ENCODE measurements around the gene TNIK. TPM values are rescaled to one million over a fixed set of nuclear protein-coding genes. Genes with fewer than 3 reads are reported as not detected.

Gene TNIK
- total RNA-seq, 1 experiment from 2014 or later: 0.69 TPM

DNA sequence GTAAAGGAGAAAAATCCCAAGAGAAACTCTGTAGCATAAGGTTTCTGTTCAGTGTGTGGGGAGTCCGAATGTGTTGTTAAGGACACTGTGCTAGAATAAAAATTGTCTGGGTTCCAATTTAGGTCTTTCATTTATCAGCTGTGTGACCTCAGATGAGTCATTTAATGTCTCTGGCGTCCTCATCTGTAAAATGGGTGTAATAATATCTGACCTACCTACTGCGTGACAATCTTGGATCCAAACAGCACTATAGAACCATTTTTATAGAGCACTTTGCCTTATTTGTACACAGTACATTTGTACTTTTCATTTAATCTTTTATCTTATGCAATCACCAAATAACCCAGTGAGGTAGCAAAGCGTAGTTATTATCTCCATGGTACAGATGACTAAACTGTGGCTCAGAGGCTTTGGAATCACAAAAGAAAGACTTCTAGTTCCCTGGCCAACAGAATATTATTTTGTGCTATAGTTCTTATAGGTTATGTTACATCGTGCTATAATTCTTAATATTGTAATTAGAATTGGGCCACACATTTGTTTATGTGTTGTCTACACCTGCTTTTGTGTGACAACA, 46.6 kb upstream of the TNIK start:
- TF ChIP-seq EZH2 (IDR thresholded peaks at IDR 0.05; ENCODE audit: borderline replicate concordance, low read depth, low read length, poor library complexity, severe bottlenecking) (no peak), CTCF (conservative IDR thresholded peaks at IDR 0.05; ENCODE audit: low read depth, low read length) (no peak)

GRCh38 chr3:171505822-171506333, 45.7 kb upstream of the TNIK start:
- no peak for DNase-seq (ENCODE audit: low spot score)
- Histone ChIP-seq H3K9me3 (ENCODE audit: low read depth, low read length, poor library complexity, severe bottlenecking) (no peaks in the 10 kb centered on the region), H3K27me3 (replicated peaks; ENCODE audit: insufficient read depth, low read depth, low read length, poor library complexity) (no peaks in the 10 kb centered on the region), H3K36me3 (ENCODE audit: insufficient read depth, low read length, poor library complexity, severe bottlenecking) (no peaks in the 10 kb centered on the region), H3K4me3 (ENCODE audit: low read depth, low read length, poor library complexity, severe bottlenecking) (no peak overlapping the region), H3K27ac (ENCODE audit: low read depth, low read length, poor library complexity, severe bottlenecking) (no peak overlapping the region), H3K4me1 (ENCODE audit: insufficient read depth, low read length, poor library complexity, severe bottlenecking) (no peaks in the 10 kb centered on the region)
- ChIA-PET CTCF (no interaction called here), POLR2A (ENCODE audit: low non-redundant PET) (no interaction called here)
- TF ChIP-seq EZH2 (IDR thresholded peaks at IDR 0.05; ENCODE audit: borderline replicate concordance, low read depth, low read length, poor library complexity, severe bottlenecking) (no peak), CTCF (conservative IDR thresholded peaks at IDR 0.05; ENCODE audit: low read depth, low read length) (no peak)
- intact Hi-C loops (cut with micrococcal nuclease; ENCODE audit: unreplicated experiment): no loop called here
- no TSS peak for BruUV-seq (replicated peaks)

More for the DNA sequence above, 46.6 kb upstream of the TNIK start:
- DNase-seq (ENCODE audit: low spot score): no peak
- ChIA-PET CTCF (no interaction called here), POLR2A (ENCODE audit: low non-redundant PET) (no interaction called here)
- no peaks in the 10 kb centered on the region for H3K36me3 ChIP-seq (ENCODE audit: insufficient read depth, low read length, poor library complexity, severe bottlenecking)
- intact Hi-C loops (cut with micrococcal nuclease; ENCODE audit: unreplicated experiment): no loop called here
- no peak overlapping the region for H3K27ac ChIP-seq (ENCODE audit: low read depth, low read length, poor library complexity, severe bottlenecking)
- H3K27me3 ChIP-seq (replicated peaks; ENCODE audit: insufficient read depth, low read depth, low read length, poor library complexity): no peaks in the 10 kb centered on the region
- no peak overlapping the region for H3K4me3 ChIP-seq (ENCODE audit: low read depth, low read length, poor library complexity, severe bottlenecking)
- H3K9me3 ChIP-seq (ENCODE audit: low read depth, low read length, poor library complexity, severe bottlenecking): no peaks in the 10 kb centered on the region
- no TSS peak for BruUV-seq (replicated peaks)
- H3K4me1 ChIP-seq (ENCODE audit: insufficient read depth, low read length, poor library complexity, severe bottlenecking): no peaks in the 10 kb centered on the region

GRCh38 chr3:171504376-171504775, 44.2 kb upstream of the TNIK start:
- no peak for TF ChIP-seq EZH2 (IDR thresholded peaks at IDR 0.05; ENCODE audit: borderline replicate concordance, low read depth, low read length, poor library complexity, severe bottlenecking)
- TF ChIP-seq CTCF (conservative IDR thresholded peaks at IDR 0.05; ENCODE audit: low read depth, low read length): no peak
- CTCF ChIA-PET: no interaction called here
- no peaks in the 10 kb centered on the region for H3K36me3 ChIP-seq (ENCODE audit: insufficient read depth, low read length, poor library complexity, severe bottlenecking)
- H3K9me3 ChIP-seq (ENCODE audit: low read depth, low read length, poor library complexity, severe bottlenecking): no peaks in the 10 kb centered on the region
- H3K4me1 ChIP-seq (ENCODE audit: insufficient read depth, low read length, poor library complexity, severe bottlenecking): no peaks in the 10 kb centered on the region
- H3K27me3 ChIP-seq (replicated peaks; ENCODE audit: insufficient read depth, low read depth, low read length, poor library complexity): no peaks in the 10 kb centered on the region
- BruUV-seq (replicated peaks): no TSS peak
- H3K27ac ChIP-seq (ENCODE audit: low read depth, low read length, poor library complexity, severe bottlenecking): no peak overlapping the region
- H3K4me3 ChIP-seq (ENCODE audit: low read depth, low read length, poor library complexity, severe bottlenecking): no peak overlapping the region
- intact Hi-C loops (cut with micrococcal nuclease; ENCODE audit: unreplicated experiment): no loop called here
- POLR2A ChIA-PET (ENCODE audit: low non-redundant PET): no interaction called here
- DNase-seq (ENCODE audit: low spot score): no peak

All from A673 (cell line).